ENCODE data around the gene COL27A1.

Gene COL27A1

DNA sequence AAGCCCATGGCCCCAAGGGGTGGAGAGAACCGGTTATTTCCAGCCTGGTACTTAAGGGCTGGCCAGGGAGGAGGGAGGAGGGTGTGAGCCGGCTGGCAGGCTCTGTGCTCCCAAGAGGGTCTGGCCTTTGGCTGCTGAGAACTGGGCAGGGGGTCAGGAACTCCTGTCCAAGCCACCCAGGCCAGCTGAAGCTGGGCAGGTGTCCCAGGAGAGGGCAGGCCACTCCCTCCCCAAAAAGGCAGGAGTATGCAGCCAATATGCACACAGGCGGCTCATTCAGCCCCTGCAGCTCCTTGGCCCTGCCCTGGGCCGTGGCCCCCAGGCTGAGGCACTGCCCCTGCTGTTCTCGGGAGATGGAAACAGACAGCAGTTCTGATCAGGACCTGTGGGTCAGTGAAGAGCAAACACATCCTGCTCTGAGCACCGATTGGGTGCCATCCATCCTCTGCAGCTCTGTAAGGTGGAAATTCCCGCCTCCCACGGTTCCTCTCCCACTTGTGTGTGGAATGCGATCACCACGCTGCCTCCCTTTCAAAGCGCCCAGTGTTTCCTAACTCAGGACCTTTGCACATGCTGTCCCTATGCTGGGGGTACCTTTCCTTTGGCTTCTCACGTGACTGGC, 39.1 kb upstream of the COL27A1 start:
- Histone ChIP-seq H3K79me2 (ENCODE audit: insufficient read depth, low read length) (no peaks in the 10 kb centered on the region), H3K4me3 (ENCODE audit: low read depth, low read length, poor library complexity, severe bottlenecking) (no peak overlapping the region), H3K27ac (ENCODE audit: low read depth, low read length, poor library complexity, severe bottlenecking) (no peak overlapping the region), H3K9ac (ENCODE audit: low read length) (no peak overlapping the region), H3K9me3 (ENCODE audit: low read length) (no peaks in the 10 kb centered on the region), H3K4me1 (ENCODE audit: insufficient read depth, low read length, severe bottlenecking) (no peaks in the 10 kb centered on the region), H3F3A (ENCODE audit: insufficient read depth, low read length) (no peaks in the 10 kb centered on the region), H4K20me1 (ENCODE audit: insufficient read depth, low read length) (no peaks in the 10 kb centered on the region), H3K9me2 (ENCODE audit: low read depth, low read length) (no peaks in the 10 kb centered on the region), H3K27me3 (ENCODE audit: insufficient read depth, low read length) (no peaks in the 10 kb centered on the region), H3K36me3 (ENCODE audit: insufficient read depth, low read length) (no peaks in the 10 kb centered on the region), H2AFZ (ENCODE audit: low read length) (no peak overlapping the region), H3K4me2 (ENCODE audit: low read length) (no peak overlapping the region)
- TF ChIP-seq, protein P1, sequence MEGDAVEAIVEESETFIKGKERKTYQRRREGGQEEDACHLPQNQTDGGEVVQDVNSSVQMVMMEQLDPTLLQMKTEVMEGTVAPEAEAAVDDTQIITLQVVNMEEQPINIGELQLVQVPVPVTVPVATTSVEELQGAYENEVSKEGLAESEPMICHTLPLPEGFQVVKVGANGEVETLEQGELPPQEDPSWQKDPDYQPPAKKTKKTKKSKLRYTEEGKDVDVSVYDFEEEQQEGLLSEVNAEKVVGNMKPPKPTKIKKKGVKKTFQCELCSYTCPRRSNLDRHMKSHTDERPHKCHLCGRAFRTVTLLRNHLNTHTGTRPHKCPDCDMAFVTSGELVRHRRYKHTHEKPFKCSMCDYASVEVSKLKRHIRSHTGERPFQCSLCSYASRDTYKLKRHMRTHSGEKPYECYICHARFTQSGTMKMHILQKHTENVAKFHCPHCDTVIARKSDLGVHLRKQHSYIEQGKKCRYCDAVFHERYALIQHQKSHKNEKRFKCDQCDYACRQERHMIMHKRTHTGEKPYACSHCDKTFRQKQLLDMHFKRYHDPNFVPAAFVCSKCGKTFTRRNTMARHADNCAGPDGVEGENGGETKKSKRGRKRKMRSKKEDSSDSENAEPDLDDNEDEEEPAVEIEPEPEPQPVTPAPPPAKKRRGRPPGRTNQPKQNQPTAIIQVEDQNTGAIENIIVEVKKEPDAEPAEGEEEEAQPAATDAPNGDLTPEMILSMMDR (IDR thresholded peaks at IDR 0.05; ENCODE audit: low read length), result no peak
- TF ChIP-seq EZH2 (IDR thresholded peaks at IDR 0.05; ENCODE audit: borderline replicate concordance, low read length), result no peak

DNA sequence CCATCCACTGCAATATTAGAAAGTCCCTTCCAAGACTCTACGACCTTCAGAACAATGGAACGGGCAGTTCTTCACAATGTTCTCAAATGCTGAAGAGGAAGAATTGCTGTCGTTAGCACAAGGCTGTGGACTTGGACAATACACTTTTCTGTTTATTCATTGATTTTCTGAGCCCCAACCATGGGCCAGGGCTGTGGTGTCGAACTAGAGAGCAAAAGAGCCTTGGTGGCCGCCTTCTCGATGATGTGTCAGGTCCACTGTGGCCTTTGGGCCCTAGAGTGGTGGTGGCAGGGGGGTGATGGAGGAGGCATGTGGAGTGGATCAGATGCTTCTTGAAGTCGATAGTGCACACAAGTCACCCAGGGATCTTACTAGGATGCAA, 37.7 kb upstream of the COL27A1 start:
- Histone ChIP-seq H3K27me3 (ENCODE audit: insufficient read depth, low read length) (no peaks in the 10 kb centered on the region), H3K9ac (ENCODE audit: low read length) (no peak overlapping the region), H2AFZ (ENCODE audit: low read length) (no peak overlapping the region), H3K9me2 (ENCODE audit: low read depth, low read length) (no peaks in the 10 kb centered on the region), H3K4me2 (ENCODE audit: low read length) (no peak overlapping the region), H3K4me3 (ENCODE audit: low read depth, low read length, poor library complexity, severe bottlenecking) (no peak overlapping the region), H3K36me3 (ENCODE audit: insufficient read depth, low read length) (no peaks in the 10 kb centered on the region), H3F3A (ENCODE audit: insufficient read depth, low read length) (no peaks in the 10 kb centered on the region), H4K20me1 (ENCODE audit: insufficient read depth, low read length) (no peaks in the 10 kb centered on the region), H3K27ac (ENCODE audit: low read depth, low read length, poor library complexity, severe bottlenecking) (no peak overlapping the region), H3K79me2 (ENCODE audit: insufficient read depth, low read length) (no peaks in the 10 kb centered on the region), H3K4me1 (ENCODE audit: insufficient read depth, low read length, severe bottlenecking) (no peaks in the 10 kb centered on the region), H3K9me3 (ENCODE audit: low read length) (no peaks in the 10 kb centered on the region)
- no peak for TF ChIP-seq EZH2 (IDR thresholded peaks at IDR 0.05; ENCODE audit: borderline replicate concordance, low read length)
- TF ChIP-seq, protein P1 (IDR thresholded peaks at IDR 0.05; ENCODE audit: low read length), result no peak

- no peaks in the 10 kb centered on the region for H3K9me3 ChIP-seq (ENCODE audit: low read length)
- H3K4me3 ChIP-seq (ENCODE audit: low read depth, low read length, poor library complexity, severe bottlenecking), result no peak overlapping the region
- H3K27me3 ChIP-seq (ENCODE audit: insufficient read depth, low read length), result no peaks in the 10 kb centered on the region
- no peaks in the 10 kb centered on the region for H3K79me2 ChIP-seq (ENCODE audit: insufficient read depth, low read length)
- TF ChIP-seq, protein P1 (IDR thresholded peaks at IDR 0.05; ENCODE audit: low read length), result no peak
- TF ChIP-seq EZH2 (IDR thresholded peaks at IDR 0.05; ENCODE audit: borderline replicate concordance, low read length), result no peak
- H3K9ac ChIP-seq (ENCODE audit: low read length), result no peak overlapping the region
- H3K27ac ChIP-seq (ENCODE audit: low read depth, low read length, poor library complexity, severe bottlenecking), result no peak overlapping the region
- H4K20me1 ChIP-seq (ENCODE audit: insufficient read depth, low read length), result no peaks in the 10 kb centered on the region
- no peaks in the 10 kb centered on the region for H3K36me3 ChIP-seq (ENCODE audit: insufficient read depth, low read length)
- no peak overlapping the region for H3K4me2 ChIP-seq (ENCODE audit: low read length)
- no peaks in the 10 kb centered on the region for H3F3A ChIP-seq (ENCODE audit: insufficient read depth, low read length)
- no peaks in the 10 kb centered on the region for H3K9me2 ChIP-seq (ENCODE audit: low read depth, low read length)
- H2AFZ ChIP-seq (ENCODE audit: low read length), result no peak overlapping the region
- no peaks in the 10 kb centered on the region for H3K4me1 ChIP-seq (ENCODE audit: insufficient read depth, low read length, severe bottlenecking)
Observed at GRCh38 chr9:114117996-114118830, 37.1 kb upstream of the COL27A1 start.

All from OCI-LY1 (cell line).